Ishikawa (cell line): ENCODE results near the gene ERF.

Experiments used
- CEBPB ChIP-seq: IDR thresholded peaks from 2 replicates; pipeline ENCODE4 v1.6.1; 2012
- CREB1 ChIP-seq: IDR thresholded peaks from 2 replicates; pipeline ENCODE4 v1.6.1; 2012; ENCODE audit warnings: low read depth
- EGR1 ChIP-seq: IDR thresholded peaks from 2 replicates; pipeline ENCODE4 v1.6.1; 2012
- EP300 ChIP-seq: IDR thresholded peaks from 2 replicates; pipeline ENCODE4 v1.6.1; 2012; ENCODE audit warnings: borderline replicate concordance
- FOXM1 ChIP-seq: IDR thresholded peaks from 2 replicates; pipeline ENCODE4 v1.6.1; 2012; ENCODE audit warnings: low read depth, borderline replicate concordance
- MAX ChIP-seq: IDR thresholded peaks from 2 replicates; pipeline ENCODE4 v1.6.1; 2012
- NFIC ChIP-seq: IDR thresholded peaks from 2 replicates; pipeline ENCODE4 v1.6.1; 2012
- RAD21 ChIP-seq: IDR thresholded peaks from 2 replicates; pipeline ENCODE4 v1.6.1; 2012; ENCODE audit warnings: low read depth
- REST ChIP-seq: IDR thresholded peaks from 2 replicates; pipeline ENCODE4 v1.6.1; 2012; ENCODE audit warnings: low read depth, mild to moderate bottlenecking
- TAF1 ChIP-seq: IDR thresholded peaks from 2 replicates; pipeline ENCODE4 v1.6.1; 2012; ENCODE audit warnings: low read depth, mild to moderate bottlenecking
- TCF12 ChIP-seq: IDR thresholded peaks from 2 replicates; pipeline ENCODE4 v1.6.1; 2012; ENCODE audit warnings: low read depth
- TEAD4 ChIP-seq: IDR thresholded peaks from 2 replicates; pipeline ENCODE4 v1.6.1; 2012
- USF1 ChIP-seq: IDR thresholded peaks from 2 replicates; pipeline ENCODE4 v1.6.1; 2012
- YY1 ChIP-seq: IDR thresholded peaks from 2 replicates; pipeline ENCODE4 v1.6.1; 2012; ENCODE audit warnings: low read depth
- ZBTB7A ChIP-seq: IDR thresholded peaks from 2 replicates; pipeline ENCODE4 v1.6.1; 2012; ENCODE audit warnings: low read depth

Gene ERF

GRCh38 chr19:42224940-42225717 is 29.8 kb downstream of the ERF start:
- TF ChIP-seq CREB1 (no peak), NFIC (no peak), TAF1 (no peak), YY1 (no peak), FOXM1 (no peak), MAX (no peak), EGR1 (no peak), REST (no peak), USF1 (no peak), EP300 (no peak), TCF12 (no peak), CEBPB (no peak), RAD21 (no peak), ZBTB7A (no peak), TEAD4 (no peak)

- no peak for TF ChIP-seq EGR1
- no peak for TF ChIP-seq ZBTB7A
- TF ChIP-seq CEBPB, result no peak
- no peak for TF ChIP-seq USF1
- TF ChIP-seq REST, result no peak
- no peak for TF ChIP-seq CREB1
- TF ChIP-seq TAF1, result no peak
- no peak for TF ChIP-seq TCF12
- no peak for TF ChIP-seq MAX
- no peak for TF ChIP-seq FOXM1
- no peak for TF ChIP-seq EP300
- no peak for TF ChIP-seq RAD21
Measured at GRCh38 chr19:42220751-42221097, 34.2 kb downstream of the ERF start.

- TF ChIP-seq USF1 (peak; percentile 92), ZBTB7A (peak; percentile 98), REST (no peak), TAF1 (peak; percentile 63), MAX (peak; percentile 39; the same call in 1 of the 2 replicates), TCF12 (no peak)
Measured at GRCh38 chr19:42219812-42220750, 34.8 kb downstream of the ERF start, which contains the start of gene ZNF526. TSS of gene ZNF526 (plus strand) at chr19:42220312. CDS start at chr19:42224404, 4,092 bp downstream.
